H1 (cell line): ENCODE data around the gene RAB34. TPM values are rescaled to one million over a fixed set of nuclear protein-coding genes. Genes with fewer than 3 reads are reported as not detected.

ENCODE experiments used
- ATF3 ChIP-seq: IDR thresholded peaks from 2 replicates; pipeline ENCODE4 v1.6.1; 2011; ENCODE audit warnings: low read depth, mild to moderate bottlenecking, low read length; ENCODE audit not compliant: insufficient read depth
- CHD7 ChIP-seq: fragments of 300-600 bp; sonication (generic); IDR thresholded peaks from 2 replicates; pipeline ENCODE4 v1.7.1; 2012; ENCODE audit warnings: low read length, moderate library complexity, mild to moderate bottlenecking, inconsistent platforms; ENCODE audit not compliant: insufficient replicate concordance
- MAFK ChIP-seq: IDR thresholded peaks from 2 replicates; pipeline ENCODE4 v1.6.1; 2012; ENCODE audit warnings: low read depth, mild to moderate bottlenecking, improper control_type of control experiment, low read length
- POLR2A ChIP-seq, 2 experiments: IDR thresholded peaks; 1 replicate in 1 of 2; 2 replicates in 1 of 2; pipeline ENCODE4 v1.6.1; 2011; ENCODE audit warnings: low read depth in 2 of 2, low read length in 2 of 2, mild to moderate bottlenecking in 2 of 2; ENCODE audit errors: control extremely low read depth in 1 of 2
- RAD21 ChIP-seq, 2 experiments: IDR thresholded peaks in 1 of 2; conservative IDR thresholded peaks in 1 of 2; 2 replicates each; pipeline ENCODE4 v1.6.1; 2011; ENCODE audit warnings: low read depth in 2 of 2, low read length in 2 of 2, improper control_type of control experiment in 1 of 2, inconsistent platforms in 1 of 2, mild to moderate bottlenecking in 1 of 2, moderate library complexity in 1 of 2
- RBBP5 ChIP-seq: IDR thresholded peaks from 2 replicates; pipeline ENCODE4 v1.7.1; 2012; ENCODE audit warnings: low read depth, mild to moderate bottlenecking, inconsistent platforms, low read length, moderate library complexity, borderline replicate concordance
- TAF7 ChIP-seq: optimal IDR thresholded peaks from 2 replicates; pipeline ENCODE3; 2011; ENCODE audit warnings: low read depth, mild to moderate bottlenecking, inconsistent platforms, low read length, moderate library complexity, borderline replicate concordance
- USF2 ChIP-seq: IDR thresholded peaks from 2 replicates; pipeline ENCODE4 v1.6.1; 2011; ENCODE audit warnings: low read length, improper control_type of control experiment
- polyA plus RNA-seq, 7 experiments: library from polyadenylated mRNA; depleted of rRNA in 3 of 7; stranded (reverse) in 5 of 7; unstranded in 2 of 7; fragments of >200 nt in 5 of 7; fragments of 200-250 nt in 2 of 7; gene quantifications; 1 replicate in 5 of 7; 2 replicates in 1 of 7; 4 replicates in 1 of 7; pipeline versions ENCODE4 v1.2.1 to v1.2.3, GENCODE V29; 2011 to 2013; ENCODE audit warnings: missing spikeins in 2 of 7, mixed read lengths in 2 of 7
- total RNA-seq: library from RNA; stranded (reverse); fragmentation: NEBNext Ultra II Directional; extraction: Animal tissue kit (Norgen Biotek cat#: 25700); gene quantifications from 2 replicates; pipeline ENCODE4 v1.2.1, GENCODE V29; 2021

Gene RAB34
- total and polyA plus RNA-seq, 2 of the 8 experiments (the other 6 are each of a cell fraction or from before 2014, with no cell fraction given) = 237 to 305 TPM

GRCh38 chr17:28749516-28750177 is 32.0 kb upstream of the RAB34 start (continued):
- no peak for TF ChIP-seq CHD7
- TF ChIP-seq TAF7 = no peak
- TF ChIP-seq RAD21 (IDR thresholded peaks at IDR 0.05 in 1 of 2, conservative IDR thresholded peaks at IDR 0.05 in 1 of 2; ENCODE audit: low read depth in 2 of 2, low read length in 2 of 2) = no peak
- TF ChIP-seq USF2 = no peak
- no peak for TF ChIP-seq MAFK
- no peak for TF ChIP-seq ATF3
- no peak for TF ChIP-seq POLR2A (IDR thresholded peaks at IDR 0.05; ENCODE audit: control extremely low read depth in 1 of 2, low read depth in 2 of 2, low read length in 2 of 2)
- TF ChIP-seq RBBP5 = no peak
